ENCODE results near the gene TMEM266.
"Not testable (repeated sequence)": the region's sequence is repeated elsewhere in the genome, so short reads cannot be mapped to it uniquely, and the experiment has no call there.

The TMEM266 gene, protein sequence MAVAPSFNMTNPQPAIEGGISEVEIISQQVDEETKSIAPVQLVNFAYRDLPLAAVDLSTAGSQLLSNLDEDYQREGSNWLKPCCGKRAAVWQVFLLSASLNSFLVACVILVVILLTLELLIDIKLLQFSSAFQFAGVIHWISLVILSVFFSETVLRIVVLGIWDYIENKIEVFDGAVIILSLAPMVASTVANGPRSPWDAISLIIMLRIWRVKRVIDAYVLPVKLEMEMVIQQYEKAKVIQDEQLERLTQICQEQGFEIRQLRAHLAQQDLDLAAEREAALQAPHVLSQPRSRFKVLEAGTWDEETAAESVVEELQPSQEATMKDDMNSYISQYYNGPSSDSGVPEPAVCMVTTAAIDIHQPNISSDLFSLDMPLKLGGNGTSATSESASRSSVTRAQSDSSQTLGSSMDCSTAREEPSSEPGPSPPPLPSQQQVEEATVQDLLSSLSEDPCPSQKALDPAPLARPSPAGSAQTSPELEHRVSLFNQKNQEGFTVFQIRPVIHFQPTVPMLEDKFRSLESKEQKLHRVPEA

DNA sequence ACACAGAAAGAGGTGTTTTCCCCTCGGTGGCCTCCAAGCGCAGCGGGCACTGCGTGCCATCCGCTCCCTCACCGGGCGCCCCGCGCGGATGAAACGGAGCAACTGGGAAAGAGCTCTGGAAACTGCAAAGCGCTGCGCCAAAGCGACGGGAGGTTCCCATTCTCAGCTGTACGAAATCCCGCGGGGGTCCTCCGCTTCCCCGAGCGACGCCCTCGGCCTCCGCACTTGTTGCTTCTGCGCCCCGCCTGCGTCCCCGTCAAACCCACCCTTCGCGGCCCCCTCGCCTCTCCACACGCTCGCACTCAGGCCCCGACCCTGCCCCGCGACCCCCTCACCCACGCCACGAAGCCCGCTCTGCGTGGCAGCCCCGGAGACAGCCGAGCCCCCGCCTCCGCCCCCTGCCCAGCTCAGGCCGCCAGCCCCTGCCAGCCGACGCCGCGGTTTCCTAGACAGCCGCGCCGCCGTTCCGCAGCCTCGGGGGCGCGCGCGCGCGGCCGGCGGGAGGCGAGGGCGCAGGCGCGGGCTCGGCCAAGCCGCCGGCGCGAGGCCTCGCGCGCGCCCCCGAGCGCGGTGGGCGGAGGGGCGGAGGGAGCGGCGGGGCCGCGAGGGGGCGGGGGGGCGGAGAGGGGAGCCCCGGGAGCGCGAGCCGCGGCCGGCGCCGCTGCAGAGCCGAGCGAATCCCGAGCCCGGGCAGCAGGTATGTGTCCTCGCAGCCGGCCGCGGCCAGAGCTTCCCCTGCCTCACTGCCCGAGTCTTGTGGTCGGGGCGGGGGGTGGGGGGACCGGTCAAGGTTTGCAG lies at the start of gene TMEM266:
TMEM266 (plus strand) TSS at position 666 of the 798 bp plus-strand sequence. CDS start 74,279 bp downstream, outside the sequence.
- Histone ChIP-seq H3K27ac (ENCODE audit: low read length) (no peak within 1 kb of the TSS), H3K4me3 (ENCODE audit: low read length) (peak within 1 kb of the TSS; percentile 74), H3K9me3 (ENCODE audit: insufficient read depth, low read depth, low read length) (no peaks in the 10 kb centered on the region), H3K4me1 (ENCODE audit: insufficient read depth, low read length) (peaks cover 24% of the 10 kb centered on the region; the same call in 1 of the 2 replicates), H3K9ac (ENCODE audit: low read depth, low read length) (peak within 1 kb of the TSS; percentile 69; the same call in 1 of the 2 replicates), H3K36me3 (ENCODE audit: insufficient read depth, low read depth, low read length) (no peaks in the 10 kb centered on the region), H3K27me3 (ENCODE audit: insufficient read depth, low read length) (peaks cover 35% of the 10 kb centered on the region)

DNA sequence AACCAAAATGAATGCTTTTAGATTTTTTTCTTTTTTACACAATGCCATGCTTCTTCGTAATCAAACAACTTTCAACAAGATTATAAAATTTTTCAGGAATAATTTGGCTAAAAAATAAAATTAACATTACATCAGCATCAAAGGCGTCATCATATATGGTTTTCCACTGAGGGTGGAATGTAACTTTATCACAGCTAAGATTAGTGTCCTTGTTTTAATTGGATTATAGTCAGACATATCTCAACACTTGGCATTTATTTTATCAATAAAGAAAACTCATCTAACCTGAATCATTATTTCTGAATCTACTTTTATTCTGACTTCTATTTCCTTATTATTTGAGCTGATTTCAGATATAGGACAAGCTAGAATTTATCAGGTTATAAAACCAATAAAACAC lies 49.2 kb upstream of the TMEM266 start:
- no peaks in the 10 kb centered on the region for H3K9me3 ChIP-seq (ENCODE audit: insufficient read depth, low read depth, low read length)
- H3K4me3 ChIP-seq (ENCODE audit: low read length): no peak overlapping the region
- no peak overlapping the region for H3K27ac ChIP-seq (ENCODE audit: low read length)
- H3K4me1 ChIP-seq (ENCODE audit: insufficient read depth, low read length): peaks cover 2% of the 10 kb centered on the region; the same call in 1 of the 2 replicates
- no peaks in the 10 kb centered on the region for H3K36me3 ChIP-seq (ENCODE audit: insufficient read depth, low read depth, low read length)
- H3K27me3 ChIP-seq (ENCODE audit: insufficient read depth, low read length): no peaks in the 10 kb centered on the region
- H3K9ac ChIP-seq (ENCODE audit: low read depth, low read length): no peak overlapping the region

DNA sequence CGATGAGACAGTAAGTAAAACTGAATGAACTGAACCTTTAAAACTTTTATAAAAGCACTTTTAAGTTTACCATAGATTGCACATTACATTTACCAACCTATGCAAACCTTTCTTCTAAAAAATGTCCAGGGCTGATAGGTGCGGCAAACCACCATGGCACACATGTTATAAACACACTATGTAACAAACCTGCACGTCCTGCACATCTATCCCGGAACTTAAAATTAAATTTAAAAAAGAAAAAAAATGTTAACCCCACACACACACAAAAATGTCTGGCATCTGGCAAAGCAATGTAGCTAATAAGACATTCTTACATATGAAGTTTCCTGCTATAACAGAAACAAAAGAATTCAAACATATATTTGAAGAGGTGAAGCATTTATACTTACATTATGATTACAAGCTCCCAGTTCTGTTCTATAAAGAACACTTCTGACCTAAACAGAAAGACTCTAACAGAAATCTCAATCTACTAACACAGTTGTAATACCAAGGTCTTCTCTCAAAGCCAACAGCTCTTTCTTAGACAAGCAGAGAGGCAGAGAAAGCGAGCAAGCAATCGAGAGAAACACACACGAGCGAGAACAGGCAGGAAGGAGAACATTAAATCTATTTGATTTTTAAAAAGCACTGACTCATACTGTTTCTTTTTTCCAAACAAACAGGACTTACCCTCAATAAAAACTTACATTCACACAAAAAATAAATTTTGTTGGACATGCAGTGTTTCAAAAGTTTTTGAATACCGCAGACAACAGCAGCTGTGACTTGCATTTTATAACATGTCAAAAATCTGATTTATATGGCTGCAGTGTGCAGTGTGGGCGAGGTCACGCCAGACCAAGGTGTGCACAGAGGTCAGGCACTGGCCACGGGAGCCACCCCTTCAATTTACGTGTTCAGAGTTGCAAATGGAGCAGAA lies 47.9 kb upstream of the TMEM266 start, which contains the start of gene NRG4:
NRG4 (minus strand) TSS at position 798 of the 925 bp plus-strand sequence. CDS start 1,194 bp downstream, outside the sequence.
- Histone ChIP-seq H3K4me1 (ENCODE audit: insufficient read depth, low read length) (peaks cover 2% of the 10 kb centered on the region; the same call in 1 of the 2 replicates), H3K27me3 (ENCODE audit: insufficient read depth, low read length) (no peaks in the 10 kb centered on the region), H3K4me3 (ENCODE audit: low read length) (no peak within 1 kb of the TSS), H3K27ac (ENCODE audit: low read length) (no peak within 1 kb of the TSS), H3K36me3 (ENCODE audit: insufficient read depth, low read depth, low read length) (no peaks in the 10 kb centered on the region), H3K9ac (ENCODE audit: low read depth, low read length) (no peak within 1 kb of the TSS), H3K9me3 (ENCODE audit: insufficient read depth, low read depth, low read length) (no peaks in the 10 kb centered on the region)

GRCh38 chr15:76013470-76013869 lies 46.3 kb upstream of the TMEM266 start:
- H3K4me3 ChIP-seq (ENCODE audit: low read length); H3K9me3 ChIP-seq (ENCODE audit: insufficient read depth, low read depth, low read length): not testable (repeated sequence)

GRCh38 chr15:76024021-76024768 lies 35.6 kb upstream of the TMEM266 start:
- Histone ChIP-seq H3K4me3 (ENCODE audit: low read length) (no peak overlapping the region), H3K36me3 (ENCODE audit: insufficient read depth, low read depth, low read length) (no peaks in the 10 kb centered on the region), H3K27ac (ENCODE audit: low read length) (no peak overlapping the region), H3K9me3 (ENCODE audit: insufficient read depth, low read depth, low read length) (peaks cover 9% of the 10 kb centered on the region), H3K27me3 (ENCODE audit: insufficient read depth, low read length) (no peaks in the 10 kb centered on the region), H3K9ac (ENCODE audit: low read depth, low read length) (no peak overlapping the region), H3K4me1 (ENCODE audit: insufficient read depth, low read length) (no peaks in the 10 kb centered on the region)

More at GRCh38 chr15:76013470-76013869, 46.3 kb upstream of the TMEM266 start:
- not testable (repeated sequence) for H3K27me3 ChIP-seq (ENCODE audit: insufficient read depth, low read length); H3K36me3 ChIP-seq (ENCODE audit: insufficient read depth, low read depth, low read length); H3K27ac ChIP-seq (ENCODE audit: low read length); H3K9ac ChIP-seq (ENCODE audit: low read depth, low read length); H3K4me1 ChIP-seq (ENCODE audit: insufficient read depth, low read length)

- H3K9ac ChIP-seq (ENCODE audit: low read depth, low read length): no peak overlapping the region
- H3K27me3 ChIP-seq (ENCODE audit: insufficient read depth, low read length): no peaks in the 10 kb centered on the region
- H3K4me1 ChIP-seq (ENCODE audit: insufficient read depth, low read length): peaks cover 7% of the 10 kb centered on the region; the same call in 1 of the 2 replicates
- no peak overlapping the region for H3K4me3 ChIP-seq (ENCODE audit: low read length)
- H3K36me3 ChIP-seq (ENCODE audit: insufficient read depth, low read depth, low read length): no peaks in the 10 kb centered on the region
- H3K9me3 ChIP-seq (ENCODE audit: insufficient read depth, low read depth, low read length): no peaks in the 10 kb centered on the region
- no peak overlapping the region for H3K27ac ChIP-seq (ENCODE audit: low read length)
These were observed 27.7 kb upstream of the TMEM266 start for GRCh38 chr15:76032046-76032445.

- Histone ChIP-seq H3K9me3 (ENCODE audit: insufficient read depth, low read depth, low read length) (no peaks in the 10 kb centered on the region), H3K27ac (ENCODE audit: low read length) (no peak overlapping the region), H3K27me3 (ENCODE audit: insufficient read depth, low read length) (no peaks in the 10 kb centered on the region), H3K4me1 (ENCODE audit: insufficient read depth, low read length) (peaks cover 7% of the 10 kb centered on the region; the same call in 1 of the 2 replicates), H3K36me3 (ENCODE audit: insufficient read depth, low read depth, low read length) (no peaks in the 10 kb centered on the region), H3K4me3 (ENCODE audit: low read length) (no peak overlapping the region), H3K9ac (ENCODE audit: low read depth, low read length) (no peak overlapping the region)
These were observed 26.3 kb upstream of the TMEM266 start for GRCh38 chr15:76033438-76033837.

- H3K36me3 ChIP-seq (ENCODE audit: insufficient read depth, low read depth, low read length): no peaks in the 10 kb centered on the region
- H3K4me1 ChIP-seq (ENCODE audit: insufficient read depth, low read length): peaks cover 7% of the 10 kb centered on the region; the same call in 1 of the 2 replicates
- H3K27me3 ChIP-seq (ENCODE audit: insufficient read depth, low read length): no peaks in the 10 kb centered on the region
- no peaks in the 10 kb centered on the region for H3K9me3 ChIP-seq (ENCODE audit: insufficient read depth, low read depth, low read length)
- no peak overlapping the region for H3K9ac ChIP-seq (ENCODE audit: low read depth, low read length)
- H3K4me3 ChIP-seq (ENCODE audit: low read length): no peak overlapping the region
- no peak overlapping the region for H3K27ac ChIP-seq (ENCODE audit: low read length)
These were observed 25.7 kb upstream of the TMEM266 start for GRCh38 chr15:76034111-76034510.

- Histone ChIP-seq H3K36me3 (ENCODE audit: insufficient read depth, low read depth, low read length) (no peaks in the 10 kb centered on the region), H3K4me3 (ENCODE audit: low read length) (no peak overlapping the region), H3K27ac (ENCODE audit: low read length) (no peak overlapping the region), H3K9ac (ENCODE audit: low read depth, low read length) (no peak overlapping the region), H3K4me1 (ENCODE audit: insufficient read depth, low read length) (peaks cover 7% of the 10 kb centered on the region; the same call in 1 of the 2 replicates), H3K27me3 (ENCODE audit: insufficient read depth, low read length) (no peaks in the 10 kb centered on the region), H3K9me3 (ENCODE audit: insufficient read depth, low read depth, low read length) (no peaks in the 10 kb centered on the region)
These were observed 24.2 kb upstream of the TMEM266 start for GRCh38 chr15:76035593-76035992.

DNA sequence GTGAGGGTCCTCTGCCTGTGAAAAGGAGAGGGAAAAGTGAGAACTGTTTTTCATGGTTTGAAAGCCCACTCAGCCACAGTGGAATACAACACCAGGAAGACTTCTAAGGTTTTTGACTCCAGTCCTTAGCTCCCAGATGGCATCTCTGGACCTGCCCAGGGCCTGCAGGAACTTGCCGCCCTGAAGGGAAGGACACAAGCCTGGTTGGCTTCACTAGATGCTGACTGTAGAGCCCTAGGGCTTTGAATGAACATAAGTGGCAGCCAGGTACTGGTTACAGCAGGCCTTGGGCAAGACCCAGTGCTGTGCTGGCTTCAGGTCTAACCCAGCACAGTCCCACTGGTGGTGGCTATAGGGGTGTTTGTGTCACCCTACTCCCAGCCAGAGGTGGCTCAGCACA lies 21.3 kb upstream of the TMEM266 start:
- peaks cover 7% of the 10 kb centered on the region; the same call in 1 of the 2 replicates for H3K4me1 ChIP-seq (ENCODE audit: insufficient read depth, low read length)
- no peaks in the 10 kb centered on the region for H3K36me3 ChIP-seq (ENCODE audit: insufficient read depth, low read depth, low read length)
- no peak overlapping the region for H3K27ac ChIP-seq (ENCODE audit: low read length)
- no peaks in the 10 kb centered on the region for H3K9me3 ChIP-seq (ENCODE audit: insufficient read depth, low read depth, low read length)
- H3K27me3 ChIP-seq (ENCODE audit: insufficient read depth, low read length): no peaks in the 10 kb centered on the region
- no peak overlapping the region for H3K4me3 ChIP-seq (ENCODE audit: low read length)
- no peak overlapping the region for H3K9ac ChIP-seq (ENCODE audit: low read depth, low read length)

All from iPS-20b (cell line).